Midbrain (tissue), 1 donor: ENCODE measurements around the gene UST.
"Not testable (repeated sequence)": the region's sequence is repeated elsewhere in the genome, so short reads cannot be mapped to it uniquely, and the experiment has no call there.

Experiments
- DNase-seq: peaks from one replicate; lab custom pipeline; 2025; lab: John Stamatoyannopoulos, UW

Gene UST

DNA sequence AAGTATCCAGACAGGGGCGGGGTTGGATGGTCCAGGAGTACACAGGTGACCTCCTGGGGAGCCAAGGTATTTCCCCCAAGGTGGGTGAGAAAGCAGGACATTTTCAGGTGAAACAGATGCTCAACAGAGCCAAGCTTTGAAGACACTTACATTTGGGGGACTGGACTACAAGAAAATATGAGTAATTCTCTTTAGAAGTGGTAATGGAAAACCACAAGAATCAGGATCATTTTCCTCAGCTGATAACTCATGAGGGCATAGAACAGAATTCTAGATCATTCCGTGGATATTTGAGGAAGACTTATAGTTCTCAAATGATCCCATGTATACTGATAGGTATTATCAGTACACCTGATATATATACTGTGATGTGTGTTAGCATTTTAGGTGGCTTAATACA, 89.9 kb downstream of the UST start:
- DNase-seq = no peak

DNA sequence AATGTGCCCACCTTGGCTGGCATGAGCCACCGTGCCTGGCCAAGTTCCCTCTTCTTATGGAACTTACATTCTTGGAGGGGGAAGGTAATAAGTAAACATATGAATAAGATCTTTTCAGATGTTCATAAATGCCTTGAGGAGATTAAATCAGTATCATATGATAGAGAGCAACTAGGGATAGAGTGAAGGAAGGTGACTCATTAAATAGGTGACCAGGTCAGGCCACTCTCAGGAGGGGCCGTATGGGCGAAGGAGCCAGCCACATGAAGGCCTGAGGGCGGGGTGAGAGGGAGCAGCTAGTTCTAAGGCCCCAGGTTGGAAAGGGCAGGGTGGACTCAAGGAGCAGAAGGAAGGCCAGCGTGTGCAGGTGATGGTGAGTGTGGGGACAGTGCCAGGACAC, 91.1 kb downstream of the UST start:
- DNase-seq = no peak

DNA sequence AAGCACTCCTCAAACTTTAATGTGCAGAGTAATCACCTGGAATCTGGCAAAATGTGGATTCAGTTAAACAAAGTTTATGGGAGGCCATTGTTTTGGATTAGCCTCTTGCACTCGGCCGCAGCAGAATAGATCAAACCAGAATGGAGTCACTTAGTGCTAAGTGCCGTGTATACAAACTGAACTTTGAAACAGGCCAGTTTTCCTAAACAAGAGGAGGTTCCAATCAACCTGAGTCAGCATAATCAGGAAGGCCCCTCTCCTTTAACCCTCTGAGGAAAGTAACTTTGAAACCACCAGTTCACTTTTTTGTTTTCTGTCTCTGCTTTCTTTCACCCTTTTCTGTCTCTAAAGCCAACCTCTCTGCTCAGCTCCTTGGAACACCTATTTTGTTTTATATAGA, 92.2 kb downstream of the UST start:
- DNase-seq = no peak

DNA sequence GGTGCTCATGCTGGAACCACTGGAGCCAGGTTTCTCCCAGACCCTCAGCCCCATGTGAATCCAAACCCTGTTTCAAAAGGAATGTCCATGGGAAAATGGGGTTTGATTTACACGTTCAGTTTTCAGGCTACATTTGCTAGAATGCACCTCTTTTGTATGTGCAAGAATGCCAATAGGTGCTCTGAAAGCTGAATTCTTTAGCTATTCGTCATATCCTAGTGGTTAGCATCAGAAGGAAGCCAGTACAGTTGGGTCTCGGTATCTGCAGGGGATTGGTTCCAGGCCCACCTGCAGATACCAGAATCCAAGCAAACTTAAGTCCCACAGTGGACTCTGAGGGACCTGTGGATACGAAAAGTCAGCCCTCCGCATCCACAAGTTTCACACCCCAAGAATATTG, 93.4 kb downstream of the UST start:
- no peak for DNase-seq

DNA sequence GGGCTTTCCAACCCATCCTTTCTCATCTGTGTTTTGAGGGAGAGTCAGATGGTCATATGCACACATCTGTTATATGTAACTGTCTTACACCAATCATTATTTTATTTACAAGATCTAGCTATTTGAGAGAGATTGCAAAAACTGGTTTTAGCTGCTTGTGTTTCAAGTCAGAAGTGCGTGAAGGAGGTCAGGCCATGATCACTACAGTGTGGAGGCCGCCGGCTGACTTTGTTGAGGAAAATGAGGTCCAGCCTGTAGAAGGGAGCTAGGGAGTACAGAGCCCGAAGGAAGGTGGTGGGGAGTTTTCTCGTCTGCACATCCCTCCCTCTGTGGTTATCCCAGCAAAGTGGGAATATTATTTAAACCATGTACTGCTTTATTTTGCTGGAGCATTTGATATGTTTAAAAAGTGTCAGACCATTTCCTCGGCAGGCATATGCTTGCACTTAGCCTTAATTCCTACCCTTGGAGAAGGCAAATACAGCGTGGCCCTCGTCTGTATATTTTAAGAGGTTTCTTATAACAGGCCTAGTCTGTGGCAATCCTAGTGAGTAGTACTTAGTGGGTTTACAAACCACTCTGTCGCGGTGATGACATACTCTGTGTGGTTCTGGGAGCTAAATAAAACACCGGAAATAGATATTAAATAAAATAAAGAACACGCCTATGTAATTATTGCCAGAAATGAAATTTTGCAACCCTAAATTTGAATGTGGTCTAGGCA, 95.6 kb downstream of the UST start:
- no peak for DNase-seq

DNA sequence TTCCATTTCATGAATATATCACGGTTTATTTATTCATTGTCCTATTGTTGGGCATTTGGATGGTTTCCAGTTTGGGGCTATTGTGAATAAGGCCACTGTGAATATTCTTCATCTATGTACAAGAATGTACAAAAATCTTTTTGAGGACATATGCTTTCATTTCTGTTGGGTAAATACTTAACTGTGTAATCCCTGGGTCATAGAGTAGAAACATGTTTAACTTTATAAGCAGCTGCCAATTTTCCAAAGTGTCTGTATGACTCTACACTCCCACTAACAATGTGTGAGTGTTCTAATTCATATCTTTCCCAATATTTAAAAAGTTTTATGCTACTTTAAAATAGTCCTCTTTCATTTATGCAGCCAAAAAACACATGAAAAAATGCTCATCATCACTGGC, 98.6 kb downstream of the UST start:
- DNase-seq = no peak

DNA sequence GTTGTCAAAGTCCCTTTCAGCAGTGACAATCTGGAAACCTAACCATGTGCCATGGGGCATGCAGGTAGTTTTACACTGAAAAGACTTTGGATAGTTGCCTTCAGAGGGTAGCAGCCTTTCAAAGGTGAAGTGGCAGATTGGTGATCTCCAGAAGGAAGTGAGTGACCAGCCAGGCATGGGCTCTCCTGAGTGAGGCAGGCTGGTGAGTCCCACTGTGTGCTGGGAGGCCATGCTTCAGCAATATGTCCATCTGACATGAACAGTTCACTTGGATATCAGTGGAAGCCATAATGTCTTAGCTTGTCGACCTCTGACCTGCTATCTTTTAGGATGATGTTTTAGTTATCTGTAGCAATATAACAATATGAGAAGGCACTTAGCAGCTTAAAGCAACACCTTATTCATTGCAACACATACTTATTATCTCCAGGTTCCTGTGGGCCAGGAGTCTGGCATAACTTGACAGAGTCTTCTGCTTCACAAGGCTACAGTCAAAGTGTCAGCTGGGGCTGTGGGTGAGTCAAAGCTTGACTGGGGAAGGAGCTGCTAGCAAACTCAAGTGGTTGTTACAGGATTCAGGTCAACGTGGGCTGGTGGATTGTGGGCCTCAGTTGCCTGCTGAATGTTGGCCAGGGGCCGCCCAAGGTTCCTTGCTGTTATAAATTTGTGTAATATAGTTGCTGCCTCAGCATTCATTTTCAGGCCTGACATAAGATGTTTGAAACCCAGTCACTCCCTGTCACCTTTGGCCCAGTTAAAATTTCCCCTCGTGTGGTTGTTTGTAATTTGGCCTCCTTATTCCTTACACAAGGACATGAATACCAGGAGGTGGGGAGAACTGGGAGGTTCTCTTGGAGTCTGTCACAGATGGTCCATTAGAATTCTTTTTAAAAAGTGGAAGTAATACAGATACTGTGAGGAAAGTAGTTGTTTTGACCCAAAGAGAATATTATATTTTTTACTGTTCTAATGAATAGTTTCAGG, 100.2 kb downstream of the UST start:
- no peak for DNase-seq

DNA sequence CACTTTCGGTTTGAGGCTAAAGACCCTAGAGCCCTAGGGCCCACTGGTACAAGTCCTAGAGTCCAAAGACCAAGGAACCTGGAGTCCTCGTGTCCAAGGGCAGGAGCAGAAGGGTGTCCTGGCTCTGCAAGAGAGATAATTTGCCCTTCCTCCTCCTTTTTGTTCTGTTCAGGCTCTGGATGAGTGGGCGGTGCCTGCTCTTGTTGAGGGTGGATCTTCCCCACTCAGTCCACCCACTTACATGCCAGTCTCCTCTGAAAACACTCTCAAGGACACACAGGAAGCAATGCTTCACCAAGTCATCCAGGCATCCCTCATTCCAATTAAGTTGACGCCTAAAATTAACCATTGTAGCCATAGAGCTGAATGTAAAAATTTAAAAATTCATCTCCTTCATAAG, 102.1 kb downstream of the UST start:
- no peak for DNase-seq

DNA sequence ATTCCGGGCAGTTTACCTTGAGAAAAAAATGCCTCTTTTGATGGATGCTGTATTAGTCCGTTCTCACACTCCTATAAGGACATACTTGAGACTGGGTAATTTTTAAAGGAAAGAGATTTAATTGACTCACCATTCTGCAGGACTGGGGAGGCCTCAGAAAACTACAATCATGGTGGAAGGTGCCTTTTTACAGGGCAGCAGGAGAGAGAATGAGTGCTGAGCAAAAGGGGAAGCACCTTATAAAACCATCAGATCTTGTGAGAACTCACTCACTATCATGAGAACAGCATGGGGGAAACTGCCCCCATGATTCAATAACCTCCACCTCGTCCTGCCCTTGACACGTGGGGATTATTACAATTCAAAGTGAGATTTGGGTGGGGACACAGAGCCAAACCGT, 102.6 kb downstream of the UST start:
- DNase-seq = not testable (repeated sequence)

DNA sequence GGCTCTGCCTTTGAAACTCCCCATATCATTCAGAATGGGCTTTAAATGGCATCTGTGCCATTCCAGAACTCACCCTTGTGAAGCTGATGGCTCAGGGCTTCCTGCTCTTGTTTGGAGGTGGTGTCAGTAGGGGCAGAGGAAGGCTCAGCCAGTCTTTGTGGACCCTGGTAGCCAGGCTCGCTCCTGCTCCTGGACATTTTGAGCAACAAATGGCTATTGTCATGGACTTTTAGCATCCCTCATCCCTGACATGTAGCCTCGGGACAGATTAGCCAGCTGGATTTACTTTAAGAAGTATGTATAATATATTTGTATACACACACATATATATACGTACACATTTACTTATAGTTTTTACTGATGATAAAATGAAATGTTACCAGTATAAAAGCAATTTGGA, 104.1 kb downstream of the UST start:
- DNase-seq = no peak

DNA sequence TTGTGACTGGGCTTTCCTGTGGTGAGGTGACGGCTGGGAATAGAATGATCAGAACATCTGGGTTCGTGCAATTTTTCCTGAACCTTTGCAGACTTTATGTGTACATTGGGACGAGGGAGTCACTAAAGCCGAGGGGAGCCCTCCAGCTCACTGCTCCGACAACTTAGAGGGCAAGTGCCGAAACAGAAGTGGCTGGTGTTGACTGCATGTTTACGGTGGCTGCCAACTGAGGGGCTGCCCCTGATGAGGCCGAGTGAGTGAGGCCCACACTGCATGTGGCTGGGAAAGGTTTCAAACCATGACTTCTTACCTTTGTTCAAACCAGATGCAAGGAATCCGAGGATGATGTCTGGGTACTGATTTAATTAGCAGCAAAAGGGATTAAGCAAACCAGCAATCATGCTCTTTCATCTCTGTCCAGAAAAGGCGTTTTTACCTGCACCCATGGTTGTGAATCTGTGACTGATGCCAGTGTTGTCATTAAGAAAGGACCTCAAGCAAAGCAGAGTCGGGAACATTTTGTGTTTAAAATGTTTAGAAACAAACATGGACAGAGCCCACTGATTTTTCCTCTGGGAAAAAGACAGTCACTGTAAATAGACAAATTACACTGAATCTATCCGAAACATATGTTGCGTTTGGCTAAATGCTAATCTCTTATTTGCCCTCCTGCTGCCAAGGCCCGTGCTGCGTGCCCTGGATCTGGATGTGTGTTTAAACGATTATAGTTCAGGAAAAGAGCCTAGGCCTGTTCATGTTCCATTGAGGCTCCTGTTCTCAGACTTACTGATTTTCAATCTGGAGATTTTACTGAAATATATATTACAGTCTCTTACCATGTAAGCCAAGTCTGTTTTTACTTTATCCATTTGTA, 105.1 kb downstream of the UST start:
- no peak for DNase-seq

DNA sequence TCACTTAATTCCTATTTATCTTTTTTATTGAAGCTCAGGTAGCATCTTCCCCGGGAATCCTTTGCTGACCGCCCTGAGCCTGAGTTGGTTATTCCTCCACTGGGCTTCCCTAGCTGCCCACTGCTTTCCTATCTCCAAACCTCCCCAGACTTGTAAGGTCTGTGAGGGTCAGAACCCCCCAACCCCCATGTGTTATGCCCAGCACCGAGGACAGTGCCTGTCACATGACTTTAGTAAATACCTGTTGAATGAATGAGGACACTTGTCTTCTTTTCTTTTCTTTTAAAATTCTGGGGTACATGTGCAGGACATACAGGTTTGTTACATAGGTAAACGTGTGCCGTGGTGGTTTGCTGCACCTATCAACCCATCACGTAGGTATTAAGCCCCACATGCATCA, 105.9 kb downstream of the UST start:
- DNase-seq = no peak

DNA sequence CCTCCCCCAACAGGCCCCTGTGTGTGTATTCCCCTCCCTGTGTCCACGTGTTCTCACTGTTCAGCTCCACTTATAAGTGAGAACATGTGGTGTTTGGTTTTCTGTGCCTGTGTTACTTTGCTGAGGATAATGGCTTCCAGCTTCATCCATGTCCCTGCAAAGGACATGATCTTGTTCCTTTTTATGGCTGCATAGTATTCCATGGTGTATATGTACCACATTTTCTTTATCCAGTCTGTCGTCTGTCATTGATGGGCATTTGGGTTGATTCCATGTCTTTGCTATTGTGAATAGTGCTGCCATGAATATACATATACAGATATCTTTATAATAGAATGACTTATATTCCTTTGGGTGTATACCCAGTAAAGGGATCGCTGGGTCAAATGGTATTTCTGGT, 106.3 kb downstream of the UST start:
- DNase-seq = not testable (repeated sequence)

DNA sequence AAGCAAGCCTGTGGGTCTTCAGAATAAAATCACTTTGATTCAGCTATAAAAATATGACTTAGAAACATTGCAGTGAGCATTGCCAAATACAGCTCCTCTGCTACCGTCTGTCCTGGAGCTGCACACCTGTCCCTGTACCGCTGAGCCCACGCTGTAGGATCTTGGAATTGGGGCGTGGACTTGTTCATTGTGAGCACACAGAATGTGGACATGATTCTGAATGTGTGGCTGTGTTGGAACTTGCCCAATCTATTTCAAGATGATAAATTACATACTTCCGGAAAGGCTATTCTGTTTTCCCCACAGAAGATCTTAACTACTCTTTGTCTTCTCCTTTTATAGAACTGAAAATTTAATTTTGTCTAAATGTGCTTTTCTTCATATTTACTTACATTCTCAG, 107.3 kb downstream of the UST start:
- no peak for DNase-seq

DNA sequence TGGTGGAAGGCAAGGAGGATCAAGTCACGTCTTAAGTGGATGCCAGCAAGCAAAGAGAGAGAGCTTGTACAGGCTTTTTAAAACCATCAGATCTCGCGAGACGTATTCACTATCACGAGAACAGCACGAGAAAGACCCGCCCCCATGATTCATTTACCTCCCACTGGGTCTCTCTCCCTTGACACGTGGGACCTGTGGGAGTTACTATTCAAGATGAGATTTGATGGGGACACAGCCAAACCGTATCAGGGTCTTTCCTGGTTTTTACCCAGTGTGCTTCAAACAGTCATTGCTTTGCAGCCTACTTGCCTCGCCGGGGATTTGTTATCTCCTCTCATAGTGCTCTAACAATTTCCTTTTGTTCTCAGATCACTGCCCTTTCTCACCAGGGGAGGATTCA, 108.2 kb downstream of the UST start:
- no peak for DNase-seq

DNA sequence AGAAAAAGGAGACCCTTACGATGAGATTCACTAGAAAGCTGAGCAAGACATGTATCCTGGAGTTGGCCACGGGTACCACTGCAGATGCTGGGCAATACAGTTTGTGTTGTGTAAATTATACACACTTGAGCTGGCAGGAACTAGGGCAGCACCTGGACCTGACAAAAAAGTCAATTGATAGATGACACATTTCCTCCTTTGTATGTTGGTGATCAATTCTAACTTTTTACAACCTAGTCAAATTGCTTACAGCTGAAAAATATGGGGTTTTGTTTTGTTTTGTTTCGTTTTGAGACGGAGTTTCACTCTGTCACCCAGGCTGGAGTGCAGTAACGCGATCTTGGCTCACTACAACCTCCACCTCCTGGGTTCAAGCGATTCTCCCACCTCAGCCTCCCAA, 108.9 kb downstream of the UST start:
- no peak for DNase-seq

DNA sequence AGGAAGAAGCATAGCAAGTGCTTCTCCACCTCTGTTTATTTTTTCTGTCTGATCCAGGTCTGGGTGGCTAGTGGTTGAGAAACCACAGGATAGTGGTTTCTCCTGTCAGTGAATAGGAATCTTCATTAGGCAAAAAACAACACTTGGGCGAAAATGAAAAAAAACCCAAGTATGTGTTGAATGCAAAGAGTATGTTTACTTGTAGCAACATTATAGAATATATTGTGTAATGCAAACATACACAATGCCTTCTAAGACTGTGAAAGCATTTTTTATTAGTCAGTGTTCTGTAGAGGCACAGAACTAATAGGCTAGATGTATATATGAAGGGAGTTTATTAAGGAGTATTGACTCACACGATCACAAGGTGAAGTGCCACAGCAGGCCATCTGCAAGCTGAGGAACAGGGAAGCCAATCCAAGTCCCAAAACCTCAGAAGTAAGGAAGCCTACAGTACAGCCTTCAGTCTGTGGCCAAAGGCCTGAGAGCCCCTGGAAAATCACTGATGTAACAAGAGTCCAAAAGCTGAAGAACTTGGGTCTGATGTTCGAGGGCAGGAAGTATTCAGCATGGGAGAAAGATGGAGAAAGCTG, 111.1 kb downstream of the UST start:
- DNase-seq = no peak

DNA sequence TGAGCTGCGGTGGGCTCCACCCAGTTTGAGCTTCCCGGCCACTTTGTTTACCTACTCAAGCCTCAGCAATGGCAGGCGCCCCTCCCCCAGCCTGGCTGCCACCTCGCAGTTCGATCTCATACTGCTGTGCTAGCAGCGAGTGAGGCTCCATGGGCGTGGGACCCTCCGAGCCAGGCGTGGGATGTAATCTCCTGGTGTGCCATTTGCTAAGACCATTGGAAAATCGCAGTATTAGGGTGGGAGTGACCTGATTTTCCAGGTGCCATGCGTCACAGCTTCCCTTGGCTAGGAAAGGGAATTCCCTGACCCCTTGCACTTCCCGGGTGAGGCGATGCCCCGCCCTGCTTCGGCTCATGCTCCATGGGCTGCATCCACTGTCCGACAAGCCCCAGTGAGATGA, 117.3 kb downstream of the UST start:
- DNase-seq = not testable (repeated sequence)

DNA sequence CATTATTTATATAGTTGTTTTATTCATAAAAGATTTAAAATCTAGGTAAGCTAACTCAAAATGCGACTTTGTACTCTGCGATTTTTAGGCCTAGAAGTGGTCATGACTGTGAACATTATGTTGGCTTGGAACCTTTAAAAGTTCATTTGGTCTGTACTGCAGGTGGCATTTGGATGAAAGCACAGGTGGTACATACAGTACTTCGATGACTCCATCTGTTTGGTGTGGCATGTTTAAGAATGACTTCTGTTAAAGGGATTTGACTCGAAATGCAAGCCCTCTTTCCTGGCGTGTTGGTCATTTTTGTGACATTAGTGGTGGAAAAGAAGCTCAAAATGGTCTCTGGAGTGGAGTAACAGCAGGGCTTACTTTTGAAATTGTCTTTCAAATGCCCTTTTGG, 118.1 kb downstream of the UST start:
- DNase-seq = no peak

DNA sequence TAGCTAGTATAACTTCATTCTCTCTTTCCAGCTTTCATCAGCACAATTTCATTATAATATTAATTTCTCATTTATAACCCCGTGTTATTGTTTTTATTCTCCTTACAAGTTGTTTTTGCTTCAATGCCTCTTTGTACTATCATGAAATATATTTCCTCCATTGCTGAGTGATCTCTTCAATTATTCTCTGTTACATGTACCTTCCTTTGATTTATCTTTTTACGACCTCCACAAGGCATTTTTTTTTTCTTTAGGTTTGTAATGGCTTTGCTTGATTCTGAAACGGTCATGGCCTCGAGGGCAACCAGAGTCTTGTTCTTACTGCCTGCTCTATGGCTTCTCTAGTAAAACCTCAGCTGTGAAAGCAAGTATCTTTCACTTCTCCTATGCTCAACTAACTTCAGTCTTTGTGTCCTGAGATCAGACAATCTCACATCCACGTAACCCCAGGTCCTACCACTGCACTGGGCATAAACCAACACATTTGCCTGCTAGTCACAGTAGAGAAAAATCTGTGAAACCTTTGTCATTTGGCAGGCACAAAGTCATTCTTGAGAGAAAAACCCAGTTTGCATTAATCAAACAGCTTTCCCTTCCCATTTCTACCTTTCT, 119.9 kb downstream of the UST start:
- no peak for DNase-seq

DNA sequence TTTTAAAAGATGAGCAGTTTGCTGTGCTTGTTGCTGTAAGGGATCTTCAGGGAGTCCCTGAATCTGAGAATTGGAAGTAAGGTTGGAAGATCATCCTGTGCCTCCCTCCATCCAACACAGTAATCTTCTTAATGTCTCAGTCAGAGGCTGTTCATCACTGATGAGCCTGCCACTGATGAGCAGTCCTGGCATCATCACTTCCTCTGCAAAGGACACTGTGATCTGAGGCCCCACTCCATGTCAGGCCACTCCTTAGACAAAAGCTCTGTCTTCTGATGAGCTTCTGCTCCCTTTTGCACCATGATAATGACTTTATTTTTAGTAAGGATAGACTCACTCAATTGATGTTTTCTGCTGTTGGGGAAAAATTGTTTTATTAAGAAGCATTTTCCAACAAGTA, 121.0 kb downstream of the UST start:
- DNase-seq = no peak

DNA sequence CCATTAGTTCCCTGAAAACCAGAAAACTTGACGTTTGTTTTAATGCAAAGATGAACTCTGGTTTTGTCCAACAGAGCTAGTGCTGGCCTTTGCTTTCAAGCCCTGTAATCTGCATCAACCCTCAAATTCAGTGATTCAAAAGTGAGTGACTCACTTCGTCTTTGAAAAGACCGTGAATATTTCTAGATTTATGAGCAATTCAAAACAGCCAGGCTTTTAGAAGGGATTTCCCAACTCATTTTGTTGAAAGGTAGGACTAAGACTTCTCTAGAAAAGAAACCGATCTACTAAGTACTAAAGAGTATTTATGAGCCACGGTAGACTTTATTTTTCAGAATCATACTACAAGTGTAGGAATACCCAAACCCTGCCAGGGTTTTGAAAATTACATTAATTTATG, 121.5 kb downstream of the UST start:
- no peak for DNase-seq
